ENCODE data around the gene PRKAR1B.

The PRKAR1B gene

GRCh38 chr7:520503-521161, 206.4 kb downstream of the PRKAR1B start:
- no peaks in the 10 kb centered on the region for H3K79me1 ChIP-seq (ENCODE audit: low read depth, low read length)
- H3K4me2 ChIP-seq (ENCODE audit: insufficient read depth, low read length, poor library complexity, severe bottlenecking) = peak overlapping the region; percentile 98
- H2BK5ac ChIP-seq (ENCODE audit: low read length) = no peak overlapping the region
- WGBS, 2 donors (ENCODE audit: extremely low coverage in 2 of 2, insufficient read length in 2 of 2, insufficient replicate concordance in 1 of 2) = no CpG with 5 or more reads among the region's 63 CpGs
- no peak for DNase-seq (ENCODE audit: low spot score)
- H3K9ac ChIP-seq (ENCODE audit: low read depth, low read length, poor library complexity) = peak overlapping the region; percentile 84
- peak overlapping the region in 1 of 2 donors; percentile 0 for H3K4me3 ChIP-seq (ENCODE audit: low read length in 2 of 2)
- no peak overlapping the region for H4K8ac ChIP-seq (ENCODE audit: low read depth, low read length)
- no peaks in the 10 kb centered on the region for H3K36me3 ChIP-seq (replicated peaks in 1 of 2; ENCODE audit: control insufficient read depth in 2 of 2, insufficient read depth in 2 of 2, low read length in 2 of 2)
- H3K27ac ChIP-seq (replicated peaks; ENCODE audit: low read length) = no peak overlapping the region
- peak overlapping the region; percentile 11 for H3K23ac ChIP-seq (ENCODE audit: low read depth, low read length, poor library complexity)
- peak overlapping the region; percentile 99 for H2BK12ac ChIP-seq (ENCODE audit: low read length)
- no peak overlapping the region for H4K91ac ChIP-seq (ENCODE audit: low read depth, low read length, poor library complexity)
- peaks cover 12 to 21% of the 10 kb centered on the region in 2 donors for H3K4me1 ChIP-seq (ENCODE audit: control insufficient read depth in 2 of 2, insufficient read depth in 1 of 2, low read depth in 1 of 2, low read length in 2 of 2)
- H3K18ac ChIP-seq (ENCODE audit: low read length) = peak overlapping the region; percentile 94
- peak overlapping the region; percentile 77 for H2BK15ac ChIP-seq (ENCODE audit: low read length)
- no peak overlapping the region for H2AFZ ChIP-seq (ENCODE audit: low read length)
- peaks cover 31 to 85% (median 70%) of the 10 kb centered on the region in 3 experiments for H3K27me3 ChIP-seq (ENCODE audit: control insufficient read depth in 3 of 3, insufficient read depth in 3 of 3, low read depth in 1 of 3, low read length in 3 of 3)
- no peaks in the 10 kb centered on the region for H3K9me3 ChIP-seq (replicated peaks in 1 of 2; ENCODE audit: control insufficient read depth in 2 of 2, insufficient read depth in 1 of 2, low read depth in 1 of 2, low read length in 2 of 2)
- H2BK120ac ChIP-seq (ENCODE audit: low read depth, low read length) = peak overlapping the region; percentile 47
- peak overlapping the region; percentile 99 for H2AK5ac ChIP-seq (ENCODE audit: low read depth, low read length)
- peak overlapping the region; percentile 37 for H3K4ac ChIP-seq (ENCODE audit: low read length)
- no peak overlapping the region for H3K14ac ChIP-seq (ENCODE audit: low read length)

DNA sequence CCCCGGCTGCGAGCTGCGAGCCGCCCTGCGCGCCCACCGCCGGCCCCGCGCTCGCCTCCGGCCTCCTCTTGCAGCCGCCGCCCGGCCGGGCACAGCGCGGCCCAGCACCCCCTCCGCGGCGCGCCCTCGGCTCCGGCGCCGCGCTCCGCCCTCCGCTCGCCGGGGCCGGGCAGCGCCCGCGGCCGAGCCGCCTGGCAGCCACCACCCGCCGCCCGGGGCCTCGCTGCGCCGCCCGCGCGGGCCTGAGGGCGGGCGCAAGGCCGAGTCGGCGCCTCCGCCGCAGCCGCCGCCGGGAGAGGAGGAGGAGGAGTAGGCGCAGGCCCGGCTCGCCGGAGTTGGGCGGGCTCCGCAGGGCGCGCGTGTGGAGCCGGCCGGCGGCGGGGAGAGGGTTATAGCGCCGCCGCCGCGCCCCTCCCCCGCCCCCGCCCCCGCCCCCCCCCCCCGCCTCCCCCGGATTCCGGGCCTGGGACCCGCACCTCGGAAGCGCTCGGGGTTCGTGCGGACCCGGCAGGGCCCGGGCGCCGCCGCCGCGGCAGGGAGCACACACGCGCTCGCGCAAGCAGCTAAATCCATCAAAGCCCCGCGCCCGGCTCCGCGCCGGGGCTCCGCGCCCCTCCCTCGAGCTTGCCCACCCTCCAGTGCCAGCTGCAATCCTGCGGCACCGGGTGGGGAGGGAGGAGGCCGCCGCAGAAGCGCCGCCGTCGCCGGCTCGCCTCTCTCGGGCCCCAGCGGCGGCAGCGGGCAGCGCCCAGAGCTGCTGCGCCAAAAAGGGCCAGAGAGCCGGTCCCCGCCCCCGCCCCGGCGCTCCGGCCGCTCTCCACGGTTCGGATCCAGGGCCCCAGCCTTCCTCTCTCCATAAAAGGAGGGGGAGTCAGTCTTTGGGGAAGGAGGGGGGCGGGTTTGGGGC, 207.3 kb downstream of the PRKAR1B start, which contains the start of gene PDGFA:
Gene PDGFA (minus strand): TSS at position 363 of the 907 bp plus-strand sequence. CDS start 845 bp downstream, outside the sequence.
- Histone ChIP-seq H3K9ac (ENCODE audit: low read depth, low read length, poor library complexity) (peak within 1 kb of the TSS; percentile 86), H3K4me2 (ENCODE audit: insufficient read depth, low read length, poor library complexity, severe bottlenecking) (peak within 1 kb of the TSS; percentile 98), H3K14ac (ENCODE audit: low read length) (peak within 1 kb of the TSS; percentile 82), H3K4me3 (ENCODE audit: low read length in 2 of 2) (peak within 1 kb of the TSS; percentile 43 to 92), H3K9me3 (replicated peaks in 1 of 2; ENCODE audit: control insufficient read depth in 2 of 2, insufficient read depth in 1 of 2, low read depth in 1 of 2, low read length in 2 of 2) (no peaks in the 10 kb centered on the region), H2BK120ac (ENCODE audit: low read depth, low read length) (peak within 1 kb of the TSS; percentile 47), H3K27me3 (ENCODE audit: control insufficient read depth in 3 of 3, insufficient read depth in 3 of 3, low read depth in 1 of 3, low read length in 3 of 3) (peaks cover 31 to 85% (median 73%) of the 10 kb centered on the region in 3 experiments), H2AK5ac (ENCODE audit: low read depth, low read length) (peak within 1 kb of the TSS; percentile 99), H2BK12ac (ENCODE audit: low read length) (peak within 1 kb of the TSS; percentile 99), H3K79me1 (ENCODE audit: low read depth, low read length) (no peaks in the 10 kb centered on the region), H3K4me1 (ENCODE audit: control insufficient read depth in 2 of 2, insufficient read depth in 1 of 2, low read depth in 1 of 2, low read length in 2 of 2) (peaks cover 14 to 30% of the 10 kb centered on the region in 2 donors), H2BK15ac (ENCODE audit: low read length) (peak within 1 kb of the TSS; percentile 77), H3K36me3 (replicated peaks in 1 of 2; ENCODE audit: control insufficient read depth in 2 of 2, insufficient read depth in 2 of 2, low read length in 2 of 2) (no peaks in the 10 kb centered on the region), H3K4ac (ENCODE audit: low read length) (peak within 1 kb of the TSS; percentile 37), H4K91ac (ENCODE audit: low read depth, low read length, poor library complexity) (no peak within 1 kb of the TSS), H3K27ac (replicated peaks; ENCODE audit: low read length) (no peak within 1 kb of the TSS), H3K23ac (ENCODE audit: low read depth, low read length, poor library complexity) (peak within 1 kb of the TSS; percentile 11), H2BK5ac (ENCODE audit: low read length) (no peak within 1 kb of the TSS), H3K18ac (ENCODE audit: low read length) (peak within 1 kb of the TSS; percentile 97), H2AFZ (ENCODE audit: low read length) (peak within 1 kb of the TSS; percentile 91), H4K8ac (ENCODE audit: low read depth, low read length) (no peak within 1 kb of the TSS)
- no peak for DNase-seq (ENCODE audit: low spot score)
- WGBS, 2 donors (ENCODE audit: extremely low coverage in 2 of 2, insufficient read length in 2 of 2, insufficient replicate concordance in 1 of 2) = no CpG with 5 or more reads among the region's 132 CpGs

- no peak overlapping the region for H2BK5ac ChIP-seq (ENCODE audit: low read length)
- peak overlapping the region; percentile 58 for H2BK15ac ChIP-seq (ENCODE audit: low read length)
- H4K91ac ChIP-seq (ENCODE audit: low read depth, low read length, poor library complexity) = no peak overlapping the region
- peak overlapping the region; percentile 97 for H3K18ac ChIP-seq (ENCODE audit: low read length)
- H2BK120ac ChIP-seq (ENCODE audit: low read depth, low read length) = peak overlapping the region; percentile 31
- no peak for DNase-seq (ENCODE audit: low spot score)
- no peaks in the 10 kb centered on the region for H3K36me3 ChIP-seq (replicated peaks in 1 of 2; ENCODE audit: control insufficient read depth in 2 of 2, insufficient read depth in 2 of 2, low read length in 2 of 2)
- H2BK12ac ChIP-seq (ENCODE audit: low read length) = peak overlapping the region; percentile 73
- H3K9ac ChIP-seq (ENCODE audit: low read depth, low read length, poor library complexity) = peak overlapping the region; percentile 88
- H3K4ac ChIP-seq (ENCODE audit: low read length) = no peak overlapping the region
- no peak overlapping the region for H4K8ac ChIP-seq (ENCODE audit: low read depth, low read length)
- H3K27me3 ChIP-seq (ENCODE audit: control insufficient read depth in 3 of 3, insufficient read depth in 3 of 3, low read depth in 1 of 3, low read length in 3 of 3) = peaks cover 31 to 85% (median 67%) of the 10 kb centered on the region in 3 experiments
- peak overlapping the region; percentile 82 for H3K14ac ChIP-seq (ENCODE audit: low read length)
- H3K79me1 ChIP-seq (ENCODE audit: low read depth, low read length) = no peaks in the 10 kb centered on the region
- H3K4me3 ChIP-seq (ENCODE audit: low read length in 2 of 2) = peak overlapping the region; percentile 43 to 92
- peak overlapping the region; percentile 91 for H2AFZ ChIP-seq (ENCODE audit: low read length)
- H2AK5ac ChIP-seq (ENCODE audit: low read depth, low read length) = peak overlapping the region; percentile 70
- no peak overlapping the region for H3K23ac ChIP-seq (ENCODE audit: low read depth, low read length, poor library complexity)
- no peak overlapping the region for H3K27ac ChIP-seq (replicated peaks; ENCODE audit: low read length)
- H3K9me3 ChIP-seq (replicated peaks in 1 of 2; ENCODE audit: control insufficient read depth in 2 of 2, insufficient read depth in 1 of 2, low read depth in 1 of 2, low read length in 2 of 2) = no peaks in the 10 kb centered on the region
- peak overlapping the region; percentile 98 for H3K4me2 ChIP-seq (ENCODE audit: insufficient read depth, low read length, poor library complexity, severe bottlenecking)
- WGBS, 2 donors (ENCODE audit: extremely low coverage in 2 of 2, insufficient read length in 2 of 2, insufficient replicate concordance in 1 of 2) = no CpG with 5 or more reads among the region's 93 CpGs
- peaks cover 14 to 32% of the 10 kb centered on the region in 2 donors for H3K4me1 ChIP-seq (ENCODE audit: control insufficient read depth in 2 of 2, insufficient read depth in 1 of 2, low read depth in 1 of 2, low read length in 2 of 2)
Measured at GRCh38 chr7:518630-519483, 208.2 kb downstream of the PRKAR1B start.

All from neuronal stem cell (in vitro differentiated cells).